HG02852 (cell line): ENCODE data around the gene SLC30A1.

ENCODE experiments used
- ATAC-seq: cut with Tn5 transposase; IDR thresholded peaks from one replicate; pipeline ENCODE4 v1.9.1; 2021; ENCODE audit warnings: mild to moderate bottlenecking, moderate library complexity; ENCODE audit not compliant: unreplicated experiment

SLC30A1 gene

GRCh38 chr1:211526101-211526500 lies 52.9 kb downstream of the SLC30A1 start:
- ATAC-seq = no peak

DNA sequence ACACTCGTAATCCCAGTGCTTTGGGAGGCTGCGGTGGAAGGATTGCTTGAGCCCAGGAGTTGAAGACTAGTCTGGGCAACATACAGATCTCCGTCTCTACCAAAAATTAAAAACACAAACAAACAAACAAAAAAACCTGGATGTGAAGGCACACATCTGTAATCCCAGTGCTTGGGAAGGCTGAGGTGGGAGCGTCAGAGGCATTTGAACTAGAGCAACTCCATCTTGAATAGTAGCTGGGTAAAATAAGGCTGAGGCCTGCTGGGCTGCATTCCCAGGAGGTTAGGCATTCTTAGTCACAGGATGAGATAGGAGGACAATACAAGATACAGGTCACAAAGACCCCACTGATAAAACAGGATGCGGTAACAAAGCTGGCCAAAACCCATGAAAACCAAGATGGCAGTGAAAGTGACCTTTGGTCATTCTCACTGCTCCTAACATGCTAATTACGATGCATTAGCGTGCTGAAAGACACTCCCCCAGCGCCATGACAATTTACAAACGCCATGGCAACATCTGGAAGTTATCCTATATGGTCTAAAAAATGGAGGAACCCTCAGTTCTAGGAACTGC lies 53.8 kb downstream of the SLC30A1 start:
- ATAC-seq = no peak

GRCh38 chr1:211524521-211524920 lies 54.4 kb downstream of the SLC30A1 start:
- ATAC-seq = no peak

- no peak for ATAC-seq
These were observed 56.2 kb downstream of the SLC30A1 start for GRCh38 chr1:211522804-211523203.
